HG02943 (cell line): ENCODE measurements around the gene HES6.

Source experiments
- ATAC-seq: cut with Tn5 transposase; IDR thresholded peaks from one replicate; pipeline ENCODE4 v1.9.1; 2021; ENCODE audit warnings: mild to moderate bottlenecking, low read depth, moderate library complexity; ENCODE audit not compliant: unreplicated experiment

HES6 gene

GRCh38 chr2:238239863-238240756, at the start of gene HES6:
HES6 (minus strand) TSS chr2:238240038; CDS start chr2:238239905, 133 bp downstream.
- ATAC-seq, result peak; percentile 81

DNA sequence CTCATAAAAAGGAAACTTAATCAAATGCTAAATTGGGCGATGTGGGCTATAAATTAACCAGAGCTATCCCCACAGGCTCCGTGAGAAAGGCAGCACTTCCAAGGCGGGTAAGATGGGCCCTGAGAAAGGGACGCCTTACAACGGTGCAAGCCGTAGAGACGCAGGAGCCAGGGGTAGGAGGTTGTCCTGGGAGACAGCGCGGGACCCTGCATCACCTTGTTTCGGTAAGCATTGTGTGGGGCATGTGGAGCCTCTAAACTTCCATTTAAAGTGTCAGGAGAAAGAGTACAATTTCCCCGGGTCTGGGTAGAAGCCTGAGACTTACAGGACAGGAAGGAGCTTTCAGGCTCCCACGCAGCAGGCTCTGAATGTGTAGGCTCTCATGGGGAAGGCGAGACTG, 49.7 kb upstream of the HES6 start:
- no peak for ATAC-seq

DNA sequence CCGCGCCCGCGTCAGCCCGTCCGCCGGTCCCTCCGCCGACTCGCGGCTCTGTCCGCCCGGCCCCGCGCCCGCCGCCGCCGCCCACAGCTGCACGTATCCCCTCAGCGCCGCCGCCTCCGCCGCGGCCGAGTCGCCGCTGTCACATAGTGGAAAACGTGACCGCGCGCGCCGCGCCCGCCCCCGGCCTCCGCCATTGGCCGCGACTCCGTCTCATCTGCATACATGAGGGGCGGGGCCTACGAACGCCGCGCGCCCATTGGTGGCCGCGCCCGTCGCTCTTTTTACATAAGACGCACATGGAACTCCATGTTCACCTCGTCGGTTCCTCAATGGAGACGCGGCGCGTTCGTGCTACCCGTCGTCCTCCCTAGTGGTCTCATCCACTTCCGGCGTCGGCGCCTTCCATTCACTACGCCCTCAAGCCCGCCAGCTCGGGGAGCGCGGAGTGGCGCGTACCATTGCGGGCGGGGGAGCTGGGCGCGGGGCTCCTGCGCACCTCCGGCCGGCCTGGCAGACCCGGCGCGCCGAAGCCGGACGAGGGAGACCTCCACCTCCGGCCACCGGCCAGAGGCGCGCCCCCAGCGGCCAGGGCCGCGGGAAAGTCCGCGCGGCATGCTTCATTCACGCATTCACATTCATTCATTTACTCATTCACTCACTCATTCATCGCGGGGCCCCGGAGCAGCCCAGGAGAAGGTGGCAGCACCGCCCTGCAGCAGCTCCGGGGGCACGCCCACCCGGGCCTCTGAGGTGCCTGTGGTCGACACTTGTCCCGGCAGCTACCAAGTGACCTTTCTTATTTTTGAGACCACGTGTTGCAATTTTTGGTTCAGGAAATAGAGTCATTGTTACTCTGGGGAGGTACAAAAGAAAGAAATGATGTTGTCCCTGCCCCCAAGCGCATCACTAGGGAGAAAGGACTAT, 49.1 kb upstream of the HES6 start:
- peak; percentile 90 for ATAC-seq

- ATAC-seq, result peak; percentile 28
Observed at GRCh38 chr2:238287737-238288649, 48.2 kb upstream of the HES6 start, which contains the start of gene PER2. PER2 (minus strand) TSS chr2:238288610; CDS start chr2:238277936, 10,674 bp downstream.

DNA sequence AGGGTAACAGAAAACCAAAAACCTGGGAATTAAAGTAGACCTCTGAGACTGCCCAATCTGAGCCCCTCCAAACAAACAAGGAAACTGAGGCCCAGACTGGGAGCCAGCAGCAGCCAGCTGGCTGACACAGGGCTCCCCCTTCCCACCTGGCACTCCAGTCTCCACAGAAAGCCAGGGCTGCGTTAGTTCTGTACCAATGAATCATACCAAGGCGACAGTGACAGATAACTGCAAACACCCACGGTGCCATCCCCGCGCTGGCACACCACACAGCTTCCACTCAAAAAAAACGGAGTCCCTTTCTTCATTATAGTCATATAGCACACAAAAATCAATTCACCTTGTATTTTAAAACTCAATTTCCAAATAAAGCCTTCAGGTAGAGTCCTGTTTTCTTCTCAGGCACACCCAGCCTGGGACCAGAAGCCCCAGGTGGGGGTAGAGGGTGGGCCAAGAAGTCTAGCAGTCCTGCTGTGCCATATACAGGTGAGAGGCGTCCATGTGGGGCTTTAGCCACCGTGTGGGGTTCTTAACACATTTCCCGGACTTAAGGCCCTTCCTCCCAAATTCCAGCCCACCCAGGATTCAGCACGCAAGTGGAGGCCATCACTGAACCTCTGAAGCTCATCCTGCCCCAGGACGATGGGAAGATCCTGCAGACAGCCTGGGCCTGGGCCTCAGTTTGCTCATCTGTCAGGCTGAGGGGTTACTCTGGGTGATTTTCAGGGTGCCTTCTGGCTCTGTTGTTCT, 47.3 kb upstream of the HES6 start:
- no peak for ATAC-seq

GRCh38 chr2:238286551-238286950, 46.7 kb upstream of the HES6 start:
- ATAC-seq, result no peak

- no peak for ATAC-seq
Observed at GRCh38 chr2:238286095-238286494, 46.3 kb upstream of the HES6 start.

DNA sequence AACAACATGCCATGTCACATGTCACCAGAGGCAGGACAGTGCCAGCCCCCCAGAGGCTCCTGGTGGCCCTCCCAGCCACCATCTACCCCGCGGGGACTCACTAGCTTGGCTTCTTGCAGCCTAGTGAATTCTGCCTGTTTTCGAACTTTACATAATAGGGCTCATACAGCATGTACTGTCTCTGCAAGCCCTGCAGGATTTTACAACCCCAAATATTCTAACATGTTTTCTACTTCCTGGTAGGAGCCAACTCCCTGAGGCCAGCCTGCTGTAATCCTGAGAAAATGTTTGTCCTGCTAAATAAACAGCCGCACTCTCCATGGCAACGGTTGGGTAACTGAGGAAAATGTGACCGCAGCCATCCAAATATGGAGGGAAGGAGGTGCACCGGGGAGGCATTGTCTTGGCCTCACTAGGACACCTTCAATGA, 45.8 kb upstream of the HES6 start:
- ATAC-seq, result no peak

DNA sequence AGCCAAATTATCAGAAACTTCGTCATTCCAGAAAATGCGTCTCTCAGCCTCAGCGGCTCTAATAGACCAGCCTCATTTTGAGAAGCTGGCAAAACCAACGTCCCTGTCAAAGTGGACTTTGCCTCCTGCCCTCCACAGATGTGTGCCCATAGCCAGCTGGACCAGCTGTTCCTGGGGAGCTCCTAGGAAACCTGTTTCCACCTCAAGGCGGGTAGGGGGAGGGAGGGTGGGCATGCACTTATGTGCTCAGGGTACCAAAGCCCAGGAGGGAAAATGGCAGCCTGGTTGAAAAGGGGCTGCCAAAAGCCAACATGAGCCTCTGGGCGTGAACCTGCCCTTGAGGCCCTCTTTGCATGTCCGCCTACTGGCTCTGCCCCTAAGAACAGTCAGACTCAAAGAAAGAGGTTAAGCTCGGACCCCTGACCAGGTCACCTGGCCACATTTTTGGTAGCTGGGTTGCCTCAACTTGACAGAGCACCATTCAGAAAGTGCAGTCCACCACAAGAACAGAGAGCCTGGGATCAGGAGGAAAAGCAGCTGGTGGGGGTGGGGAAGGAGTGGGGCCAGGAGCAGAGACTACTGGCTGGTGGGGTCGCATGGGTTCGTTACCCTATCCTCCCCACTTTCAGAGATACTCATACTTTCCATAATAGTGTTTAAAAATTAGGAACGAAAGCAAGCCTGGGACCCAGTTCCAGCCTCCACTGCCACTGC, 45.1 kb upstream of the HES6 start:
- no peak for ATAC-seq

GRCh38 chr2:238282861-238283738, 43.3 kb upstream of the HES6 start:
- ATAC-seq, result no peak

DNA sequence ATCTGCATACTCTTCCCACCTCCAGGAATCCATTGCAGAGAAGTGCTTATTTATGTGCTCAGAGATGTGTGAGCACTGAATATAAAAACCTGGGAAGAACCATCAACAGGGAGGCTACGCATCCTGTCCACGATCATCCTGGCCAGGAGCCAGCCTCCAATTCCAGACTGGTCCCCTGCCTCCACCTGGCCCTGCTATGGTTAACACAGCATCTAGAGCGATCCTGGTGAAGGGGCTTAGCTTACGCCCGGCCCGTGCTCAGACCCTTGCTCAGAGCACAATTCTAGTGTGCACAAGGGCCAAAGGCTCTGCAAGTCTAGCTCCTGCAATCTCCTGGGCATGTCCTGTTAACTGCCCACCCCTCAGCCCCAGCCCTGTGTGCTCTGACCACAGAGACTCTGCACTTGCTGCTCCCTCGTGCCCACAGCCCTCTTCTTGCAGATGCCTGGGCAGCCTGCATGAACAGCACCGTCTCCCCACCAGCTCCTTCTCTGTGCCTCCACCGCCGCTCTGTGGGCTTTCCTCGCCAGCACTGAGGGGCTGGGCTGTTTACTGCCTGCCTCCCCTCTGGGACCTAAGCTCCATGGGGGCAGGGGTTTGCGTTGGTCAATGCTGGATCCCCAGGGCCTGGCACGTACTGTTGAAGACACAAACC, 42.1 kb upstream of the HES6 start:
- no peak for ATAC-seq

DNA sequence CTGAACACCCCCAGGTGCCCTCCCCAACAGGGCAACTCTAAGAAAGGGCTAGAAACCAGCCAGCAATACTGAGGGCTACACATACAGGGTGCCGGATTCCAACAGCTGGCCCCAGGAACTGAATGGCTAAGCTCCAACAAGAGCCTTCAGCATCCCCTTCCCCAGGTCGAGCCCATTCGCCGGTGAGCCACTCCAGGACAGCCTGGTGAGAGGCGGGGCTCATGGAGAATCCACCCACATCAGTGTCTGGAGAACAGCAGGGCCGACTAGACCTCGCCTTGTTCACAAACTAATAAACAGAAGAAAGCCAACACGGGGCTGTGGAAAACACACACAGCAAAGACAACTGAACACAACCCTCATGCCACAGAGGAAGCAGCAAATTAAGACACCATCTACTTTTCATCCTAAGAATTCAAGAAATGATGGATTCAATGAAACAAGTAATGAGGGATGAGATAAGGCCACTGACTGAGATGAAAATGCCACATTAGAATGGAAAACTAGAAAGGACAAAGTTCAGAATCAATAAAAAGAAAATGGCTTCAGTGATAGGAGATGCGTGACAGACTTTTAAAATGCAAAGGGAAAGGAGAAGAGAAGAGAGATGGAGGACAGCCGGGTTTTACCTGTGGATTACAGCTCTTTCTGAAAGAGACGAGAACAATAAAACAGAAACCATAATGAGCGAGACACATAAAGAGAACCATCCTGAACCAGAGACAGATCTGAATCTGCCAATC, 40.4 kb upstream of the HES6 start:
- ATAC-seq, result no peak

DNA sequence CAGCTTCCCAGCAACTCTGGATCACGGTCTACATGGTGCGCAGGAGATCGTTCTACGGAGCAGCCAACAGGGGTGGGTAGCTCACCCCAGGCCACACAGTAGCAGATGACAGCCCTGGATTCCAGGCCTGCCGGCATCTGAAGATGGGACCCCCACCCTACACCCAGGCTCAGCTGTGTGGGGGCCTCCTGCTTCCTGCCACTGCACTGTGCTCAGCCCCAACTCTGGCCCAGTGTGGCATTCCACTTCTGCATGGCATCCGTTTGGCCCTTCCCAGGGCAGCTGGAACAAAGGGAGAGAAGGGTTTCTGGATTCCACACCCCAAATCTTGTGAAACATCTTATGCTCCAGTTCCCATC, 39.5 kb upstream of the HES6 start:
- no peak for ATAC-seq

DNA sequence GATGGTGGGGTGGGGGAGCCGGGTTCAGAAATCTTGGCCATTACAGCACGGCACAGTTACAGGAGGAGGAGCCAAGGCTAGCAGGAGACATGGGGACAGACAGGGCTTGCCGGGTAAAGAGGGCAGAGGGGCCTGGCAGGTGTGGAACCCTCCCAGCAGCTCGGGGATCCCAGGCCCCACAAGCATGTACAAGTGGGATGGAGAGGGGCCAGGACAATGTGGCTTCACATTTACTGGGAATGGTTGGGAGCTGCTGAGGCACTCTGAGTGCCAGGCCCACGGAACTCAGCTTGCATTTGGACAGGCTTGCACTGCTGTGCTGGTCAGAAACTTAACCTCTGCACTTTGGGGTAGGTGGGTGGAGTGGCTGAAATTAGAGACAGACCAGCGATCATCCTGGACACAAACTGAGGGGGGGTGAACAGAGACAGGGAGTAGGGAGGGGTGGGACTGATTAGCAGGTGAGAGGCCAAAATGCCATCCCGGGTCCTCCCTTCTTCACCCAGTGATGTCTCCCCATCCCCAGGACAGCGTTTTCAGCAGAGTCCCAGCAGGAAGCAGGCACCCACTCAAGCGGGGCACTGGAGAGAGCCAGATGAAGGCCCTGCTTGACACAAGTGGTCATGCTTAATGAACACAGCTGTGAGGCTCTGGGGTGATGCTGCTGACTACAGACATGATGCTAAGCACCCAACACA, 38.9 kb upstream of the HES6 start:
- ATAC-seq, result no peak

GRCh38 chr2:238277695-238278094, 37.9 kb upstream of the HES6 start:
- ATAC-seq, result no peak
